Thoracic aorta (tissue), 2 donors: ENCODE results near the gene TOX2. TPM values are rescaled to one million over a fixed set of nuclear protein-coding genes. Genes with fewer than 3 reads are reported as not detected.

Experiments
- ATAC-seq: fragments of 150-250 bp; one replicate; pipeline ENCODE4 v1.8.0; 2017; ENCODE audit warnings: low read depth; ENCODE audit not compliant: insufficient number of reproducible peaks, low FRiP score
- DNase-seq: peaks from one replicate; pipeline ENCODE4 v3.0.0-alpha.2; 2020; ENCODE audit warnings: low spot score
- H3K27ac ChIP-seq, 2 donors: fragments of 200-600 bp; sonication (generic); 1 replicate in 1 of 2; 2 replicates in 1 of 2; pipeline ENCODE4 v1.5.1; 2016; ENCODE audit warnings: mild to moderate bottlenecking in 2 of 2, moderate library complexity in 2 of 2
- H3K27me3 ChIP-seq: fragments of 200-600 bp; sonication (generic); replicated peaks from 2 replicates; pipeline ENCODE4 v1.6.0; 2016; ENCODE audit warnings: mild to moderate bottlenecking; ENCODE audit not compliant: insufficient read depth
- H3K36me3 ChIP-seq: fragments of 200-600 bp; sonication (generic); one replicate; pipeline ENCODE4 v1.5.1; 2016
- H3K4me1 ChIP-seq, 2 donors: fragments of 200-600 bp; sonication (generic); 1 replicate in 1 of 2; 2 replicates in 1 of 2; pipeline versions ENCODE4 v1.5.1 to v1.6.0; 2016; ENCODE audit warnings: low read depth in 2 of 2, mild to moderate bottlenecking in 1 of 2; ENCODE audit not compliant: control insufficient read depth in 1 of 2
- H3K4me3 ChIP-seq: fragments of 200-600 bp; sonication (generic); 2 replicates; pipeline ENCODE4 v1.5.1; 2016; ENCODE audit warnings: mild to moderate bottlenecking
- H3K9me3 ChIP-seq: fragments of 200-600 bp; sonication (generic); 2 replicates; pipeline ENCODE4 v1.5.1; 2016
- CTCF ChIP-seq: fragments of 200-600 bp; sonication (generic); IDR thresholded peaks from one replicate; pipeline ENCODE4 v1.5.1; 2019; ENCODE audit warnings: antibody characterized with exemption
- total RNA-seq, 2 donors: library from RNA; depleted of rRNA; stranded (reverse); fragments of >200 nt; gene quantifications; one replicate each; pipeline versions ENCODE4 v1.1.0 to v1.2.3, GENCODE V29; 2016

The TOX2 gene
- total RNA-seq, 2 donors from 2014 or later: 4.2 to 14.6 TPM

DNA sequence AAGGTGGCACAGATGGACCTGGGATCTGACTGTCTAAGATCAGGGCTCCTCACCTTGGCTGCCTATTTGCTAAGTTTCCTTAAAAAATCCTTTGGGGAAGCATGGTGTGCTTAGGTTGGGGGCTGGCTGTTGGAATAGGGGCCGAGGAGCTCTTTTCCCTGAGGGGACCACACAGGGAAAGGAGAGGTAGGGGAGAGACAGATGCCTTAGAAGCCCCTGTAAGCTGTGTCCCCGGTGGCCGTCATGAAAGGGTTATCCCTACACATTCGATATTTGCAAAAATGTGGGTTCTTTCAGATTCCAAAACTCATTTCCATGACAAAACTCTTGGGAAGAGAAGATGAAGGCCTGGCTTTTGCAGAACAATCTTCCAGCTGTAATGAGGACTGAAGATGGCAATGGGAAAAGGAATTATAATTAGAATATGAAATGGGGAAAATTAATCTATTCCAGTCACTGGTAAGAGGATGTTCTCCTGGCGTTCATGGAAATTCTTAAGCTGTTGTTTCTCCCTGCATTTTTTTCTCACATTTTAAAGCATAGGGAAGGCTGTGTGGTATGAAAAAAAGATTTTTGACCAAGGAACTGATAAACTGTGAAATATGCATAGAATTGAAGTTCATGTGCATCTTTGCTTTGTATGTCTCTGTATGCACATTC is 53.8 kb downstream of the TOX2 start:
- ATAC-seq (no peak), DNase-seq (no peak)
- Histone ChIP-seq H3K4me3 (no peak overlapping the region), H3K36me3 (no peaks in the 10 kb centered on the region), H3K9me3 (no peaks in the 10 kb centered on the region), H3K4me1 (peaks cover 0 to 9% of the 10 kb centered on the region in 2 donors), H3K27ac (no peak overlapping the region), H3K27me3 (no peaks in the 10 kb centered on the region)
- TF ChIP-seq CTCF: no peak

DNA sequence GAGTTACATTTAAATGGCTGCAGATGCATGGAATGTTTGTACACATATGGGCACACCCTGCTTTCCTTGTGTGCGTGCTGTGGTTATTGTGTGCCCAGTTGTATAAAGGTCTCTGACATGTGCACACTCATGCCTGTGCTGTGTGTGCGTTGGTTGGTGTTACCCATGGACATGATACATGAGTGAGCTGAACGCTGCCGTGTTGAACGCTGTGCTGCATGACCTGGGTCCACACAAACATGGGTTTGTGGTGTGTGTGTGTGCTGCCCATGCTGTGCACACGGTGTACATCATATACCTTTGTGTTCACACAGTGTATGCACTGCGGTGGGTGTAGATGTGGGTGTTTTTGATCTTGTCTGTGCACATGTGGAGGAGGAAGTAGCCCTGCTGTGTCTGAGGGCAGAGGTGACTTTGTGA is 54.4 kb downstream of the TOX2 start:
- H3K4me3 ChIP-seq: no peak overlapping the region
- DNase-seq: no peak
- TF ChIP-seq CTCF: no peak

GRCh38 chr20:43969501-43970182 is 55.0 kb downstream of the TOX2 start:
- Histone ChIP-seq H3K27me3 (no peaks in the 10 kb centered on the region), H3K9me3 (no peaks in the 10 kb centered on the region), H3K4me3 (no peak overlapping the region), H3K4me1 (peaks cover 0 to under 1% of the 10 kb centered on the region in 2 donors), H3K27ac (no peak overlapping the region), H3K36me3 (peaks cover 1% of the 10 kb centered on the region)
- ATAC-seq (no peak), DNase-seq (no peak)
- TF ChIP-seq CTCF: no peak

More for the DNA sequence above, 54.4 kb downstream of the TOX2 start:
- H3K9me3 ChIP-seq: no peaks in the 10 kb centered on the region
- no peaks in the 10 kb centered on the region for H3K27me3 ChIP-seq
- H3K27ac ChIP-seq: no peak overlapping the region
- H3K36me3 ChIP-seq: no peaks in the 10 kb centered on the region
- no peak for ATAC-seq
- peaks cover 0 to 6% of the 10 kb centered on the region in 2 donors for H3K4me1 ChIP-seq

DNA sequence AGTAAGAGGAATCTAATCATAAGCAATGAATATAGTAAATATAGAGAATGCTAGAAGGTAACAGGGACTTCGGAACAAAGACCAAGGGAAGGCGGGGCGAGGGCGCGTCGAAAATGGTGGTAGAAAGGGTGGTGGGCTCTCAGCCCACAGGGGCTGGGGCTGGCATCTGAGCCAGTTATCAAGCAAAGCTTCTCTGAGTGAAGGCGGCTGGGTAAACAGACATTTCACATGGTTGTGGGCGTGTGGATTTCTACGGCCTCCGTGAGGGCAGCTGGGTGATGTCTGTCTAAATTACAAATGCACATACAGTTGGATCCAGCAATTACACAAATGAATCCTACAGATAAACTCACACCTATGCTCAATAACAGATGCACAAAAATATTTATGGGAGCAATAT is 56.6 kb downstream of the TOX2 start:
- H3K36me3 ChIP-seq: peaks cover 3% of the 10 kb centered on the region
- no peaks in the 10 kb centered on the region for H3K27me3 ChIP-seq
- no peak for TF ChIP-seq CTCF
- H3K4me1 ChIP-seq: no peaks in the 10 kb centered on the region
- H3K9me3 ChIP-seq: no peaks in the 10 kb centered on the region
- no peak overlapping the region for H3K4me3 ChIP-seq
- no peak for ATAC-seq
- H3K27ac ChIP-seq: no peak overlapping the region
- DNase-seq: no peak

DNA sequence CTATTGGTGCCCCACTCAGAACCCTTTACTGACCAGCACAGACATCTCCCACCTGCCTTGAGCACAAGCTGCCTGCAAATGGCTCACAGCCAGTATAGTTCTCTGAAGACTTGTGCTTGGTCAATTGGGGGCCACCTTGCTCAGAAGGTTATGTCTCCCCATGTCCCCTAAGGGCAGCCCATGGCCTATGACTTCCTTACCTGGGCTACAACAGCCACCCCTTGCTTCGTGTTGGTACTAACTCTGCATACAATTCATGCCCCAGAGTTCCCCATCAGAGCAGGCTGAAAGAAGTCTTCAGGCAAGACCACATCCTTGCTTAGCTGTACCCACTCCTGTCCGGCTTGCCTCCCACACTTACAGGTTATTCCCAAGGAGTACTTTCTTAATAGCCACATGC is 57.4 kb downstream of the TOX2 start:
- Histone ChIP-seq H3K27ac (no peak overlapping the region), H3K4me1 (no peaks in the 10 kb centered on the region), H3K27me3 (no peaks in the 10 kb centered on the region), H3K36me3 (peaks cover 3% of the 10 kb centered on the region), H3K9me3 (no peaks in the 10 kb centered on the region), H3K4me3 (no peak overlapping the region)
- no peak for TF ChIP-seq CTCF
- ATAC-seq: no peak
- no peak for DNase-seq
